Epithelial cell of proximal tubule (primary cell): ENCODE data around the gene CDHR5. TPM values are rescaled to one million over a fixed set of nuclear protein-coding genes. Genes with fewer than 3 reads are reported as not detected.

ENCODE experiments used
- DNase-seq: peaks from one replicate; pipeline ENCODE4 v3.0.0-alpha.2; 2011; ENCODE audit warnings: low read depth
- H3K4me3 ChIP-seq: 2 replicates; pipeline ENCODE4 v1.5.1; 2011; ENCODE audit warnings: low read depth, mild to moderate bottlenecking, low read length
- CTCF ChIP-seq: conservative IDR thresholded peaks from 2 replicates; pipeline ENCODE4 v1.5.1; 2012; ENCODE audit warnings: low read depth, mild to moderate bottlenecking, low read length
- total RNA-seq: library from RNA; depleted of rRNA; stranded (reverse); fragments of >200 nt; gene quantifications from 2 replicates; pipeline ENCODE4 v1.2.3, GENCODE V29; 2015

The CDHR5 gene
- total RNA-seq, 1 donor from 2014 or later: not detected

- DNase-seq: no peak
- TF ChIP-seq CTCF: no peak
- no peak overlapping the region for H3K4me3 ChIP-seq
These were observed 13.1 kb upstream of the CDHR5 start for GRCh38 chr11:637593-638521.

- DNase-seq: no peak
- H3K4me3 ChIP-seq: no peak overlapping the region
- TF ChIP-seq CTCF: no peak
These were observed 12.5 kb upstream of the CDHR5 start for GRCh38 chr11:637333-637592.

GRCh38 chr11:636511-637332, 12.0 kb upstream of the CDHR5 start, which contains the start of gene DRD4:
TSS of gene DRD4 (plus strand) at chr11:637269. CDS start at chr11:637305, 36 bp downstream.
- no peak within 1 kb of the TSS for H3K4me3 ChIP-seq
- DNase-seq: no peak
- TF ChIP-seq CTCF: no peak

- no peak for TF ChIP-seq CTCF
- H3K4me3 ChIP-seq: no peak overlapping the region
- DNase-seq: no peak
These were observed 11.3 kb upstream of the CDHR5 start for GRCh38 chr11:635945-636510.

GRCh38 chr11:630871-631270, 6.1 kb upstream of the CDHR5 start:
- TF ChIP-seq CTCF: no peak
- DNase-seq: no peak
- no peak overlapping the region for H3K4me3 ChIP-seq

- no peak overlapping the region for H3K4me3 ChIP-seq
- DNase-seq: no peak
- no peak for TF ChIP-seq CTCF
These were observed 4.5 kb upstream of the CDHR5 start for GRCh38 chr11:629237-629583.
